Common myeloid progenitor, CD34-positive (primary cell): ENCODE results near the gene FOXK1.
A peak's percentile ranks its signal among the peaks of the same experiment; 100 is the strongest.

ENCODE experiments used
- CTCF ChIA-PET: fragments of 350-600 bp; sonication (Branson Sonifier 250); formaldehyde crosslinking; loops from one replicate; lab custom pipeline; 2021; ENCODE audit warnings: antibody characterized with exemption; lab: Charles Lee
- POLR2A ChIA-PET: fragments of 350-600 bp; sonication (Branson Sonifier 250); formaldehyde crosslinking; loops from one replicate; lab custom pipeline; 2021; ENCODE audit warnings: antibody characterized with exemption; lab: Charles Lee
- DNase-seq, 3 donors: peaks; one replicate each; pipeline versions ENCODE4 v3.0.0 to v3.0.0-alpha.2; 2013
- H3K27ac ChIP-seq, 2 experiments: 1 replicate in 1 of 2; 2 replicates in 1 of 2; pipeline ENCODE4 v1.7.0; 2013; ENCODE audit warnings: inconsistent platforms in 2 of 2, low read length in 2 of 2, mild to moderate bottlenecking in 2 of 2, low read depth in 1 of 2, moderate library complexity in 1 of 2; ENCODE audit not compliant: severe bottlenecking in 2 of 2, insufficient read depth in 1 of 2, poor library complexity in 1 of 2
- H3K27me3 ChIP-seq, 5 experiments: replicated peaks in 2 of 5; 1 replicate in 3 of 5; 2 replicates in 2 of 5; pipeline versions ENCODE4 v1.6.1 to v1.7.0; 2013; ENCODE audit warnings: low read length in 4 of 5, mild to moderate bottlenecking in 2 of 5, moderate library complexity in 2 of 5, inconsistent platforms in 1 of 5; ENCODE audit not compliant: insufficient read depth in 5 of 5, control insufficient read depth in 4 of 5
- H3K36me3 ChIP-seq, 4 experiments: 1 replicate in 2 of 4; 2 replicates in 2 of 4; pipeline versions ENCODE4 v1.6.1 to v1.7.0; 2013; ENCODE audit warnings: low read length in 3 of 4, control low read depth in 1 of 4, mild to moderate bottlenecking in 1 of 4; ENCODE audit not compliant: control insufficient read depth in 4 of 4, insufficient read depth in 4 of 4
- H3K4me1 ChIP-seq, 4 experiments: 1 replicate in 3 of 4; 2 replicates in 1 of 4; pipeline versions ENCODE4 v1.6.1 to v1.7.1; 2013; ENCODE audit warnings: low read length in 3 of 4, mild to moderate bottlenecking in 3 of 4, control low read depth in 1 of 4, inconsistent platforms in 1 of 4, moderate library complexity in 1 of 4; ENCODE audit not compliant: control insufficient read depth in 4 of 4, insufficient read depth in 4 of 4; ENCODE audit errors: control extremely low read depth in 1 of 4
- H3K4me3 ChIP-seq, 7 experiments: 1 replicate in 4 of 7; 2 replicates in 3 of 7; pipeline versions ENCODE4 v1.5.1 to v1.7.0; 2013; ENCODE audit warnings: mild to moderate bottlenecking in 7 of 7, low read length in 6 of 7, moderate library complexity in 6 of 7, inconsistent platforms in 2 of 7, low read depth in 2 of 7, control low read depth in 1 of 7; ENCODE audit not compliant: insufficient read depth in 4 of 7, control insufficient read depth in 1 of 7; ENCODE audit errors: extremely low read depth in 1 of 7
- H3K9me3 ChIP-seq, 5 experiments: 1 replicate in 4 of 5; 2 replicates in 1 of 5; pipeline versions ENCODE4 v1.6.1 to v1.7.1; 2013; ENCODE audit warnings: low read length in 4 of 5, mild to moderate bottlenecking in 2 of 5, inconsistent platforms in 1 of 5, low read depth in 1 of 5, moderate library complexity in 1 of 5; ENCODE audit not compliant: control insufficient read depth in 4 of 5, insufficient read depth in 2 of 5; ENCODE audit errors: control extremely low read depth in 1 of 5
- WGBS: methylation state at CpG from one replicate; pipeline ENCODE4 v1.1.5; 2013; ENCODE audit not compliant: insufficient coverage; 5-methylcytosine and 5-hydroxymethylcytosine counted together

The FOXK1 gene

DNA sequence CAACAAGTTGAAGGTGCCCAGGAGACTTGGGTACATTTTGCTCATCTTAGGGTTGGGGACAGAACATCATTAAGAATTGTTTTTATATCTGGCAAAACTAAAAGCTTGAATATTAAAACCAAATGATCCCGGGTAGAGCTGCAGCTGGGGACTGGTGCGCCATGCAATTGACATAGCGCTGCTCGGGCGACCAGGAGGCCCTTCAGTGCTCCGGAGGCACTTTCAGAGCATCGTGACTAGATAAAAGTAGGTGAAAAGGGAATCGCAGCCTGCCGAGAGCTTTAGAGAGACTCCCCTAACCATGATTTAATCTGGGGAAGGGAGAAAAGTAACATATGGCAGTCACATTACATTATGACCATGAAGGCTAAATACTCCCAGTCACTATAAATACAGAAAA lies 21.4 kb downstream of the FOXK1 start:
- no peaks in the 10 kb centered on the region for H3K36me3 ChIP-seq
- 96% methylated on average over 6 of the region's 9 CpGs for WGBS
- no peaks in the 10 kb centered on the region for H3K27me3 ChIP-seq
- ChIA-PET POLR2A (interaction anchor here (0.7 kb wide), 1 partner anchor 10 kb away, joined by 3 read pairs; no protein-coding TSS in a partner anchor), CTCF (interaction anchor here (0.6 to 1.4 kb wide), 2 partner anchors 9 to 13 kb away, joined by 3 read pairs; no protein-coding TSS in a partner anchor)
- peaks cover 5 to 23% (median 10%) of the 10 kb centered on the region in 4 experiments for H3K4me1 ChIP-seq
- DNase-seq: no peak
- H3K4me3 ChIP-seq: no peak overlapping the region
- no peak overlapping the region for H3K27ac ChIP-seq
- H3K9me3 ChIP-seq: no peaks in the 10 kb centered on the region

- 61% methylated on average over 19 of the region's 21 CpGs for WGBS
- ChIA-PET CTCF (no interaction called here), POLR2A (interaction anchor here (1.1 kb wide), 1 partner anchor 10 kb away, joined by 5 read pairs; no protein-coding TSS in a partner anchor)
- peak overlapping the region in 1 of 2 experiments; percentile 49 for H3K27ac ChIP-seq
- DNase-seq: peak in 2 of 3 donors; percentile 58 to 70
- H3K27me3 ChIP-seq: no peaks in the 10 kb centered on the region
- no peaks in the 10 kb centered on the region for H3K9me3 ChIP-seq
- H3K4me3 ChIP-seq: peak overlapping the region in 1 of 7 experiments; percentile 9
- H3K4me1 ChIP-seq: peaks cover 5 to 23% (median 10%) of the 10 kb centered on the region in 4 experiments
- H3K36me3 ChIP-seq: peaks cover 0 to 12% (median 5%) of the 10 kb centered on the region in 4 experiments
Observed at GRCh38 chr7:4706384-4707216, 24.5 kb downstream of the FOXK1 start.

- H3K27ac ChIP-seq: no peak overlapping the region
- 98% methylated on average over 17 of the region's 22 CpGs for WGBS
- DNase-seq: no peak
Observed at GRCh38 chr7:4707217-4707741, 25.2 kb downstream of the FOXK1 start.

DNA sequence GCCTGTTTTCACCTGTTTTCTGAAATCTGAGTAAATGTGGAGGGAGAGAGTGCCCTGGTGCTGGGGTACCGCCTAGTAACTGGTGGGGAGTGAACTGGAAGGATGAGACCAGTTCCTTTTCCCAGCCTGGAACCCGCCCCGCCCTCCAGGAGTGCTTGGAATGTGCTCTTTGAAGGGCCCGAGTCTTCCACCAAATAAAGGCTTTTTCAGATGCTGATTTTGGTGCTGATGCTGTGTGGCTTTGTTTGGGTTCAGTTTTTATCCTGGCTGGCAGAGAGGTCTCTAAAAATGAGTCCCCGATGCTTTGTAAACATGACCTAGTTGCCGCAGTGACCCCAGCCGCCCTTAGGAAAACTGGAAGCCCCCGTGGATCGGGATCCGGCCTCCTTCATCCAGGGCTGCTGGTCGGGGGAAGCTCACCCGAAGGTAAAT lies 25.9 kb downstream of the FOXK1 start:
- ChIA-PET POLR2A (no interaction called here), CTCF (no interaction called here)
- 97% methylated on average over 10 of the region's 12 CpGs for WGBS
- Histone ChIP-seq H3K36me3 (peaks cover 0 to 22% (median 6%) of the 10 kb centered on the region in 4 experiments), H3K4me1 (peaks cover 8 to 31% (median 10%) of the 10 kb centered on the region in 4 experiments), H3K9me3 (no peaks in the 10 kb centered on the region), H3K27me3 (no peaks in the 10 kb centered on the region), H3K4me3 (no peak overlapping the region), H3K27ac (peak overlapping the region in 1 of 2 experiments; percentile 22)
- no peak for DNase-seq

More at GRCh38 chr7:4707217-4707741, 25.2 kb downstream of the FOXK1 start:
- no peaks in the 10 kb centered on the region for H3K9me3 ChIP-seq
- H3K4me3 ChIP-seq: no peak overlapping the region
- H3K36me3 ChIP-seq: peaks cover 0 to 17% (median 6%) of the 10 kb centered on the region in 4 experiments
- no peaks in the 10 kb centered on the region for H3K27me3 ChIP-seq
- peaks cover 5 to 25% (median 10%) of the 10 kb centered on the region in 4 experiments for H3K4me1 ChIP-seq
- ChIA-PET CTCF (no interaction called here), POLR2A (interaction anchor here (1.1 kb wide), 1 partner anchor 11 kb away, joined by 5 read pairs; no protein-coding TSS in a partner anchor)

- CTCF ChIA-PET: no interaction called here
- POLR2A ChIA-PET: no interaction called here
- peaks cover 8 to 31% (median 10%) of the 10 kb centered on the region in 4 experiments for H3K4me1 ChIP-seq
- no peak overlapping the region for H3K4me3 ChIP-seq
- no peak for DNase-seq
- WGBS: 98% methylated on average over 20 of the region's 22 CpGs
- no peaks in the 10 kb centered on the region for H3K9me3 ChIP-seq
- peaks cover 0 to 22% (median 6%) of the 10 kb centered on the region in 4 experiments for H3K36me3 ChIP-seq
- H3K27me3 ChIP-seq: no peaks in the 10 kb centered on the region
- no peak overlapping the region for H3K27ac ChIP-seq
Observed at GRCh38 chr7:4709187-4709586, 27.1 kb downstream of the FOXK1 start.

DNA sequence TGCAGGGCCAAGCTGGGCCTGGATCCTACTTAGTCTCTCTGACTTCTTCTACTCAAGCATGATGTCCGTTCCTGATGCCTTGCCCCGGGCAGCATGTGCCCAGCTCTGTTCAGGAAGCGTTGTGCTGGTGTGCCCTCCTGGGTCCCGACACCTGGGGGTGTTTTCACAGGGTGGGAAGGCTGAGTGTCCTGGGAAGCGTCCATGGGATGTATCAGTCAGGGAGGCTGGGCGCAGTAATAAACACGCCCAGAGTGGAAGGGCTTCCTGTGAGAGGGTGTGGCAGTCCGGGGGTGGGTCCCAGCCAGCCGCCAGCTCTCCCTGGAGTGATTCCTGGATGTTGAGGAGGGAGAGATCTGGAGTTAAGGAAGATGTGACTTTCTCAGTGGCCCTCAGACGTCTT lies 29.0 kb downstream of the FOXK1 start:
- H3K4me3 ChIP-seq: no peak overlapping the region
- no peak for DNase-seq
- POLR2A ChIA-PET: interaction anchor here (1.2 kb wide), 1 partner anchor 1912 kb away, joined by 3 read pairs; no protein-coding TSS in a partner anchor
- no peaks in the 10 kb centered on the region for H3K27me3 ChIP-seq
- 100% methylated on average over 5 of the region's 10 CpGs for WGBS
- no peak overlapping the region for H3K27ac ChIP-seq
- no peaks in the 10 kb centered on the region for H3K9me3 ChIP-seq
- H3K4me1 ChIP-seq: peaks cover 8 to 32% (median 19%) of the 10 kb centered on the region in 4 experiments
- CTCF ChIA-PET: interaction anchor here (0.5 to 2.1 kb wide), 5 partner anchors 9 to 720 kb away, joined by 3 to 5 read pairs (median 3); no protein-coding TSS in a partner anchor
- peaks cover 0 to 22% (median 6%) of the 10 kb centered on the region in 4 experiments for H3K36me3 ChIP-seq
